ENCODE data around the gene INKA2. TPM values are rescaled to one million over a fixed set of nuclear protein-coding genes. Genes with fewer than 3 reads are reported as not detected.

Gene INKA2
- total and polyA plus RNA-seq, 2 experiments from 2014 or later = 3.7 to 8.4 TPM

- H3K27me3 Mint-ChIP-seq (ENCODE audit: insufficient read depth, low read depth, poor library complexity) = no peaks in the 10 kb centered on the region
- no peaks in the 10 kb centered on the region for H3K4me1 Mint-ChIP-seq
- no peak overlapping the region for H3K4me3 Mint-ChIP-seq
- no peak overlapping the region for H3K27ac Mint-ChIP-seq
- Histone ChIP-seq H3K36me3 (ENCODE audit: insufficient read depth) (peaks cover 19% of the 10 kb centered on the region; the same call in 1 of the 2 replicates), H4K20me1 (replicated peaks; ENCODE audit: insufficient read depth) (no peaks in the 10 kb centered on the region), H2AFZ (no peak overlapping the region), H3K79me2 (replicated peaks; ENCODE audit: insufficient read depth) (no peaks in the 10 kb centered on the region), H3K4me1 (ENCODE audit: insufficient read depth) (no peaks in the 10 kb centered on the region), H3F3A (replicated peaks; ENCODE audit: low read depth) (no peaks in the 10 kb centered on the region), H3K4me2 (no peak overlapping the region), H3K27me3 (ENCODE audit: insufficient read depth) (no peaks in the 10 kb centered on the region), H3K27ac (ENCODE audit: low read depth) (no peak overlapping the region), H3K9me2 (ENCODE audit: insufficient read depth) (no peaks in the 10 kb centered on the region), H3K4me3 (no peak overlapping the region)
- H3K9me3 Mint-ChIP-seq = no peaks in the 10 kb centered on the region
- TF ChIP-seq JUNB (IDR thresholded peaks at IDR 0.05; ENCODE audit: unreplicated experiment) (no peak), ZNF462 (CRISPR knock-in tag; IDR thresholded peaks at IDR 0.05) (no peak), EZH2 (IDR thresholded peaks at IDR 0.05; ENCODE audit: low read depth, unreplicated experiment) (no peak), POLR2AphosphoS5 (IDR thresholded peaks at IDR 0.05; ENCODE audit: low read depth) (no peak), ZNF331 (CRISPR knock-in tag; IDR thresholded peaks at IDR 0.05; ENCODE audit: low read depth) (no peak), REST (IDR thresholded peaks at IDR 0.05; ENCODE audit: unreplicated experiment) (no peak), STAT1 (IDR thresholded peaks at IDR 0.05; ENCODE audit: unreplicated experiment) (no peak), NANOG (IDR thresholded peaks at IDR 0.05; ENCODE audit: borderline replicate concordance) (no peak), EZH2phosphoT487 (IDR thresholded peaks at IDR 0.05; ENCODE audit: unreplicated experiment) (no peak)
- DNase-seq (ENCODE audit: low spot score) (no peak), ATAC-seq (no peak)
- H3K36me3 Mint-ChIP-seq (ENCODE audit: low read depth) = peaks cover 9% of the 10 kb centered on the region
These were observed 33.4 kb downstream of the INKA2 start for GRCh38 chr1:111705841-111706240.
